ENCODE measurements around the gene MAP6D1.
"Not testable (repeated sequence)": the region's sequence is repeated elsewhere in the genome, so short reads cannot be mapped to it uniquely, and the experiment has no call there.

Gene MAP6D1

DNA sequence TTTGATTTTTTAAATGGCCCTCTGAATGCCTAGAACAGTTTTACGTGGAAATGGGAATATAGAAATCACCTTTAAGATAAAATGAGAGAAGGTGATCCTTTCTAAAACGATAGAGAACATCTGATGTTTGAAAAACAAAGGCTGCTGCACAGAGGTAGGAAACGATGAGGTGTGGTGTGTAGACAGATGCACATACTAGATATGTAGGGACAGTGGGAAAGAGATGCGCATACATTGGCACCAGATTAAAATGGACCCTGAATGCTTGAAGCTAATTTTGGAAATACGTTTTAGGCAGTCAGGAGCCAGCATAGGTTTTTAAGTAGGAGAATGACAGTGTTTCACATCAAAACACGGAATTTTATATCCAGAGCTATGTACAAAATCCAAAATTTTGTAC, 29.0 kb downstream of the MAP6D1 start:
- no peak for DNase-seq

DNA sequence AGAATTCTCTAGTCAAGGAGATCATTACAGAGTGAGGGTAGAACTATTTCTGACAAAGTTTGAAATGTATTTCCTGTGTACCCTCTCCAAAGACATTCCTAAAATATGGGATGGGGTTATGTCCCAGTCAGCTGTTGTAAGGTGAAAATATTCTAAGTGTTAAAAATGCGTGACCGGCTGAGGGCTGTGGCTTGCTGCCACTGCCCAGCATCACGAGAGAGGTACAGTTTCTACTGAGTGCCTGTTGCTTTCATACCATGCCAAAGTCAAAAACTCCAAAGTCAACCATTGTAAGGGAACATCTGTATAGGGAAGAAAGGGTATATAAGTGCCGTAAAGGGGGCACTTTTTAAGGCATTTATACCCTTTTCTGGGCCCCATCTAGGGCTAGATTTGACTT, 30.9 kb downstream of the MAP6D1 start:
- DNase-seq = no peak

DNA sequence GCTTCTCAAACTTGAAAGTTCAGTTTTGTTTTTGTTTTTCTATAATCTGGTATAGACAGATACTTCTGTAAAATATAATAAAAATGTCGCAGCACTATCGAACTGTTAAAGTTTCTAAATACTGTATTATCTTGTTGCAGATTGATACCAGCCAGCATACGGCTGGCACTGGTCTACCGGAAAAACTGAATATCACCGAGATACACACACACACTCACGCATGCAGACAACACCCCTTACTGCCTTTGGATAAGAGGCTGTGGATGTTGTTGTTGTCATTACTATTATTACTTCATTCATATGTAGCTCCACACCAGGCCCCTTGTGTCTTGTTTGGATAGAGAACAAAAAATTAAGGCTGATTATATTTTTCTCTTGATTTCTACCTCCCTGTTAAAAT, 32.4 kb downstream of the MAP6D1 start:
- DNase-seq = no peak

DNA sequence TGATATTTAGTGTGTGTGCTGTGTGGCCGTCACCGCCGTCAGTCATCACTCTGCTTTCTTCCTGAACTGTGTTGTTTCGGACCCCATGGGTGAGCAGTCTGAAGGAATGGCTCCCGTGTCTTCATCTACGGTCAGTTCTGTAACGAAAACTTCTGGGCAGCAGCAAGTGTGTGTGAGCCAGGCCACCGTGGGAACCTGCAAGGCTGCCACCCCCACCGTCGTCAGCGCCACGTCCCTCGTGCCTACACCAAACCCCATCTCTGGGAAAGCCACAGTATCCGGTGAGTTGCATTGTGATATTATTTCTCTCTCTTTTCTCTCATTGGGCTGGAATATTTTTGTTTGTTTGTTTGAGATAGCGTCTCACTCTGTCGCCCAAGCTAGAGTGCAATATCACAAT, 34.7 kb downstream of the MAP6D1 start:
- no peak for DNase-seq

DNA sequence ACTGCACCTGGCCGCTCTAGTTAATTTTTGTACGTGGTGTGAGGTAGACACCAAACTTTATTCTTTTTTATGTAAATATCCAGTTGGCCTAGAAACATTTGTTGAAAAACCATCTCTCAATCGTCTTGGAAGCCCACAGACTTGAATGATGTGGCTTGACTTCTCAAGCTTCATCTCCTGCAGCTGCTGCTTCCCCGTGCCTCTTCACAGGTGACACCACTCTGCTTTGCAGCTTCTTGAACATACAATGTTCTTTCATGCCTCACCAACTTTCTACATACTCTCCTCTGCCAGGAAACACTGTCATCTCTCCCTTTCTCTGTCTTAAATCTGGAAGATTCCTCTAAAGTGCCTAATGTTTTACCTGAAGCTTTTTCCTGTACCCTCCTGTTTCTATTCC, 35.6 kb downstream of the MAP6D1 start:
- DNase-seq = no peak

DNA sequence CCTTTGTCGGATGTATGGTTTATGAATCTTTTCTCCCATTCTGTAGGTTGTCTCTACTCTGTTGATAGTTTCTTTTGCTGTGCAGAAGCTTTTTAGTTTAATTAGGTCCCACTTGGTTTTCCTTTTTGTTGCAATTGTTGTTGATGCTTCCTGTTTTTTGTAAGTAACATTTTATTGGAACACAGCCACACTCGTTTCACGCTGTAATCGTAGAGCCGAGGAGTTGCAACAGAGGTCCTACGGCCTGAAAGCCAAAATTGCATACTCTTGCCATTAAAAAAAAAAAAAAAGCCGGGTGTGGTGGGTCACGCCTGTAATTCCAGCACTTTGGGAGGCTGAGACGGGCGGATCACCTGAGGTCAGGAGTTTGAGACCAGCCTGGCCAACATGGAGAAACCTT, 40.9 kb downstream of the MAP6D1 start:
- not testable (repeated sequence) for DNase-seq

DNA sequence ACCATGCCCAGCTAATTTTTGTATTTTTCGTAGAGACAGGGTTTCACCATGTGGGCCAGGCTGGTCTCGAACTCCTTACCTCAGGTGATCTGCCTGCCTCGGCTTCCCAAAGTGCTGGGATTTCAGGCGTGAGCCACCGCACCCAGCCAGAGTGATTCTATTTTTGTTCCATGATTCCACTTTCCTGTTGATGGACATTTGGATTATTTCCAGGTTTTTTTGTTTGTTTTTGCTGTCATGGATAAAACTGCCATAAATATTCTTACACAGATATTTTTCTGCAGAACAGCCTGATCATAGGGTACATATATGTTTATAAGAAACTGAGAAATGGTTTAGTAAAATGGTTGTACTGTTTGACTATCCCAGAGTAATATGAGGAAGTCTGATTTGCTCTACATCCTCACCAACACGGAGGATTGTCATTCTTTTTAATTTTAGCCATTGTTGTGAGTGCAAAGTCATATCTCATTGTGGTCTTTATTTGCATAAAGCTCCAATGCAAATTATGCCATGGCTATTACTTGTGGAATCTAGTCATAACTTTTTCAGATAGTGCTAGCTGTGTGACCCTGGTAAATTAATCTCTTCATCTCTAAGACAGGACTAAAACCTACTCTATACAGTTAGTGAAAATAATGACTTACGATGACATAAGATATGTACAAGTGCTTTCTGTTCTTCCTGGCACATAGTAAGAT, 42.7 kb downstream of the MAP6D1 start:
- no peak for DNase-seq

DNA sequence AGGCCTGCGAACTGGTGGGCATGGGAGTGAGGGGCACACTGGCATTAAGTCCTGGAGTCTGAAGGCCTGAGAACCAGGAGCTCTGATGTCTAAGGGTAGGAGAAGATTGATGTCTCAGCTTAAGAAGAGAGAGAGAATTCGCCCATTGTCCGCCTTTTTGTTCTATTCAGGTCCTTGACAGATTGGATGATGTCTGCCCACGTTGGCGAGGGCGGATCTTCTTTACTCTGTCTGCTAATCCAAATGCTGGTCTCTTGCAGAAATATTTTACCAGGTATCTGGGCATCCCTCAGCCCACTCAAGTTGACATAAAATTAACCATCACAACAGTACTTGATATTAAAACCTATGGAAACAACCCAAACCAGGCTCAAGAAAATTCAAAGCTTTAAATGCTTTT, 44.1 kb downstream of the MAP6D1 start:
- no peak for DNase-seq

DNA sequence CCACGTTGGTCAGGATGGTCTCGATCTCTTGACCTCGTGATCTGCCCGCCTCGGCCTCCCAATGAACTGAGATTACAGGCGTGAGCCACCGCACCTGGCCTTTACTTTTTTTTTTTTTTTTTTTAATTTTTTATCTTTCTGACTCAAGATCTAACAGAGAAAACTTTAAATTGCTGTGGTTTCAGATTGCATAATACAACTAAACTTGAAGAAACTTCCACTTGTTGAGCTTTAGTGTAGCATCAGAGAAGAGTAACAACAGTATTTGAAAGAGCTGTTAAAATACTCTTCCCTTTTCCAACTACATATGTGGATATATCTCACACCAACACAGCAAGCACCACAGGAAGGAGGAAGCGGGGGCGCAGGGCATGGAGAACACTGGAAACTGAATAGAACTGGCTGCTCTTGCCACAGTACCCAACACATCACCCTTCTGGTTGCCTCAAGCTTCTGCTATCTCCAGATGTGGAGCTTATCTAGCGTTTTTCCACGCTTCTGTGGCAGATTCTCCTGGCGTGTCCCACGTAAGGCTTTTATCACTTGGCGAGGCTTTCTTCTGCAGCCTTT, 45.4 kb downstream of the MAP6D1 start:
- peak; percentile 90 for DNase-seq

DNA sequence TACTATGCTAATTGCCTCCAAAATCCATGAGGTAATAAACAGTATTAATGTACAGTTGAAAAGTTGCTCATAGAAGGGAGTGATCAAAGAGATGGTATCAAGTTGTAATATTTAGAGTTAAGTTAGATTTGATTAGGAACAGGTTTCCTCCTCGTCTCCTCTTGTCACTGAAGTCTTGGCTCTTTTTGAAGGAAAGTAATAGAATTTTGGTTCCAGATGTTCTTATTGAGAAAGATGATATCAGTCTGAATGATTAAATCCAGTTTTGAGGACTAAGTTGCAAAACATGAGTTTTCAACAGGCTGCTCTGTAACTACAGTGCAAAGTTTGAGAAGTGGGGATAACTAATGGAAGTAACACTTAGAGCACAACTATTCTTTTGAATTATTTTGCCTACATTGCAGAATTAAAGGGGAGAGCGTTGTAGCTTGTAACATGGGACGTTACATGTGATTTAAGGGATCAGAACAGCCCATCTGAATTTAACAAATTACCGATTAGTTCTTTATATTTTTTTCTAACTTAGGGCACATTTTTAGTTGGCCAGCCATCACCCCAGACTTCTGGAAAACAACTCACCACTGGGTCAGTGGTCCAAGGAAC, 48.3 kb downstream of the MAP6D1 start:
- no peak for DNase-seq

DNA sequence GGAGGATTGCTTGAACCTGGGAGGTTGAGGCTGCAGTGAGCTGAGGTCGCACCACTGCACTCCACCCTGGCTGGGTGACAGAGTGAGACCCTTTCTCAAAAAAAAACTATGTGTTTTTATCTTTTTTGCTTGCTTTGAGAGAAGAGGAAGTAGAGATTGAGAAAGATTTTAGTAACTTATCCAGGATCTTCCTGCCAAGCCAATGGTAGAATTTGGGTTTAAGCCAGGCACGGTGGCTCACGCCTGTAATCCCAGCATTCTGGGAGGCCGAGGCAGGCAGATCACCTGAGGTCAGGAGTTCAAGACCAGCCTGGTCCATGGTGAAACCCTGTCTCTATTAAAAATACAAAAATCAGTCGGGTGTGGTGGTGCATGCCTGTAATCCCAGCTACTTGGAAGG, 48.9 kb downstream of the MAP6D1 start:
- DNase-seq = peak; percentile 70

DNA sequence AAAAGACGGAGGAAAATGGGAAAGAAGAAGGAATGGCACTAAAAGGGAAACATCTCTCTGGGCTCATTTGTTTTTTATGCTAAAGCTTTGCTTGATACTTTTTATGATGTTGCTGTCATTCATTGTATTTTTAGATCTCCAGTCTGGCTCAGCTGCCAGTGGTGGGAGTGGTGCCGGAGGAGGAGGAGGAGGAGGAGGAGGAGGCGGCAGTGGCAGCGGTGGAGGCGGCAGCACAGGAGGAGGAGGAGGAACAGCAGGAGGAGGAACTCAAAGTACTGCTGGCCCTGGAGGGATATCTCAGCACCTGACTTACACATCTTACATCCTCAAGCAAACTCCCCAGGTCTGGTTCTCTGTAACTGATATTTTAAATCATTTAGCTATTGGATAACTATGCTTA, 49.6 kb downstream of the MAP6D1 start:
- DNase-seq = peak; percentile 46

DNA sequence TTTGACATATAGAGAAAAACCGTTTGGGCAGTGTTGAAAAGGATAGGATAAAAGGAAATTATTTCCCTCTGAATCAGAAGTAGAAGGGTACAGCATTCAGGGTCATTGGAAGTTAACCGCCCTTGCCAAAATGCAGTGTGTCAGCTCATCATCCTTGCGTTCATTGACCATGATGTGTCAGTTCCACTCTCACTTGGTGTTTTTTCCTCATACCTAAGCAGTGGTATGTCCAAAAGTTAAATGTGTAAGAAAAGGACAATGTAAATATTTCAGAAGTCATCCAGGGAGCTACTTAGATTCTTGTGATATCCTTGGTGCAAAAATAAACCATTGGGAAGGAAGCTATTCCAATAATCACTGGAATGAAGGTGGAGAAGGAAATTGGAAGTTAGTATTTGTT, 50.7 kb downstream of the MAP6D1 start:
- no peak for DNase-seq

DNA sequence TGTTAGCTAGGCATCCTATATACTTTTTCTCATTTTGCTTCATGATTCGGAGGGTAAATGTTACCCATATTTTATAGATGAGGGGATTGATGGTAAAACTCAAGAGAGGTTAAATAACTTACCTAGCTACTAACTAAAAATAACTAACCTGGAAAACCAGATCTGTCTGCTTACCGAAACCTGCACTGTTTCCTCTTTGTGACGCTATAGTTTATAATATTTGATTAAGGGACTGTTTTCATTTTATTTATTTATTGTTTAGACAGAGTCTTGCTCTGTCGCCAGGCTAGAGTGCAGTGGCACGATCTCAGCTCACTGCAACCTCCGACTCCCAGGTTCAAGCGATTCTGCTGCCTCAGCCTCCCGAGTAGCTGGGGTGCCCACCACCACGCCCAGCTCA, 55.9 kb downstream of the MAP6D1 start:
- DNase-seq = no peak

DNA sequence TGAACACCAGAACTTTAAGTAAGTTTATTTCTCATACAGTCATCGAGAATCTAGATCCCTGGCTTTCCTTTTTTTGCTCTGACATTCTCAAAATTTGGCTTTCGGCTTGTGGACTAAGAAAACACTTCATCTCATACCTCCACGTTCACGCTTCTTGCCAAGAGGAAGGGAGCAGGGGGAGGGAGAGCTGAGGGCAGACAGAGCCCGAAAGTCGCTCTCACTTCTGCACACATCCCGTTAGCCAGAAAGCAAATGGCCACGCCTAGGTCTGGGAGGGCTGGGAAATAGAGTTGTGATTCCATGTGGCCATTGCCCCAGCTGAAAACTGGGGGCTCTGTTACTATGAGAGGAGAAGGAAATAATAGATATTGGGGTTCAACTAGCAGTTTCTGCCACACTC, 57.3 kb downstream of the MAP6D1 start:
- DNase-seq = no peak

DNA sequence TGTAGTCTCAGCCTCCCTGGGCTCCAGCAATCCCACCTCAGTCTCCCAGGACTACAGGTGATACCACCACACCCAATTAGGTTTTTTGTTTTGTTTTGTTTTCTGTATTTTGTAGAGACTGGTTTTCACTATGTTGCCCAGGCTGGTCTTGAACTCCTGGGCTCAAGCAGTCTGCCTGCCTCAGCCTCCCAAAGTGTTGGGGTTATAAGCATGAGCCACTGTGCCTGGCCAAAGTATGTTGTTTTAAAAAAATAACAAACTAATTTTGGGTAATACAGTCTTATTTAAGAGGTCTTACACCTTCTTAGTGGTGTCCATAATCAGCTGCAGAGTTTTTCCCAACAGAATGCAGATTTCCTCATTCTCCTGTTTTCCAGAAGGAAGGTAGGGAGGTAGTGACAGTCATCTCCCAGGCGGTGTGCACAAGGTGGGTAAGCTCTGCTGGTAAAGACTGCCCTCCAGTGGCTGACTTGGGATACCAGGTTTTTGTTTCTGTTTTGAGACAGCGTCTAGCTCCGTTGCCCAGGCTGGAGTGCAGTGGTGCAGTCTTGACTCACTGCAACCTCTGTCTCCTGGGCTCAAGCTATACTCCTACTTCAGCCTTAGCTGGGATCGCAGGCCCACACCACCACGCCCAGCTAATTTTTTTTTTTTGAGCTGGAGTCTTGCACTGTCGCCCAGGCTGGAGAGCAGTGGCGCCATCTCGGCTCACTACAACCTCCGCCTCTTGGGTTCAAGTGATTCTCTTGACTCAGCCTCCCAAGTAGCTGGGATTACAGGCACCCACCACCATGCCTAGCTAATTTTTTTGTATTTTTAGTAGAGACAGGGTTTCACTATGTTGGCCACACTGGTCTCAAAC, 58.4 kb downstream of the MAP6D1 start:
- DNase-seq = peak; percentile 18

DNA sequence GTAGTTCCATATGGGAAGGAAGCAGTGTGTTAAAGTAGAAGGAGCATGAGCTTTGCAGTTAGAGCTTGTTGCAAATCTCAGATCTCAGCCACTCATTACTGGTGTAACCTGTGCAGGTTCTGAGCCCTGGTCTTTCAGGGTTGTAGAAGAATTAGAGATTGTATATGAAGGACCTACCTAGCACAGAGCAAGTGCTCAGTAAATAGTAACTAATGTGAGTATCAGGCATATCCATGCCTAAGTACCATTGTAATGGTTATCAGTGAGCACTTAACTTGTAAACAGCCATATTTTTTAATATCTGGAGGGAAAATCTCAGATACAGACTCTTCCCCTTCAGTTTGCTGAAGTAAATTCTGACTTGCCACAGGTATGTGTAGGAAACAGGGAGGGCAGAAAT, 59.3 kb downstream of the MAP6D1 start:
- no peak for DNase-seq

All from GF-D8 (cell line).